Stimulated activated CD8-positive, alpha-beta memory T cell treated with anti-CD3 and anti-CD28 coated beads, Interleukin-15, amount 100 ng/mL, for 24 hours (primary cell): ENCODE measurements around the gene DLG2.
"Not testable (repeated sequence)": the region's sequence is repeated elsewhere in the genome, so short reads cannot be mapped to it uniquely, and the experiment has no call there.

Experiments
- DNase-seq: peaks from one replicate; pipeline ENCODE4 v3.0.0-alpha.2; 2020; ENCODE audit warnings: low read depth

Gene DLG2

GRCh38 chr11:85444479-85444878 lies 182.7 kb downstream of the DLG2 start:
- no peak for DNase-seq

- no peak for DNase-seq
Observed at GRCh38 chr11:85440273-85440672, 186.9 kb downstream of the DLG2 start.

GRCh38 chr11:85438328-85438727 lies 188.8 kb downstream of the DLG2 start:
- no peak for DNase-seq

- no peak for DNase-seq
Observed at GRCh38 chr11:85431319-85431718, 195.8 kb downstream of the DLG2 start.

- DNase-seq, result no peak
Observed at GRCh38 chr11:85423794-85424193, 203.3 kb downstream of the DLG2 start.

- DNase-seq, result no peak
Observed at GRCh38 chr11:85423316-85423715, 203.8 kb downstream of the DLG2 start.

GRCh38 chr11:85414175-85414574 lies 213.0 kb downstream of the DLG2 start:
- no peak for DNase-seq

GRCh38 chr11:85407648-85408047 lies 219.5 kb downstream of the DLG2 start:
- DNase-seq, result no peak

GRCh38 chr11:85406841-85407240 lies 220.3 kb downstream of the DLG2 start:
- DNase-seq, result no peak

- no peak for DNase-seq
Observed at GRCh38 chr11:85406316-85406715, 220.8 kb downstream of the DLG2 start.

- DNase-seq, result not testable (repeated sequence)
Observed at GRCh38 chr11:85395515-85396055, 231.6 kb downstream of the DLG2 start.

- no peak for DNase-seq
Observed at GRCh38 chr11:85394283-85394682, 232.9 kb downstream of the DLG2 start.

- no peak for DNase-seq
Observed at GRCh38 chr11:85391141-85391540, 236.0 kb downstream of the DLG2 start.

- no peak for DNase-seq
Observed at GRCh38 chr11:85385547-85385946, 241.6 kb downstream of the DLG2 start.

GRCh38 chr11:85385111-85385510 lies 242.0 kb downstream of the DLG2 start:
- no peak for DNase-seq

- no peak for DNase-seq
Observed at GRCh38 chr11:85379066-85379465, 248.1 kb downstream of the DLG2 start.

- DNase-seq, result no peak
Observed at GRCh38 chr11:85377901-85378300, 249.2 kb downstream of the DLG2 start.

GRCh38 chr11:85359859-85360258 lies 267.3 kb downstream of the DLG2 start:
- no peak for DNase-seq

GRCh38 chr11:85355921-85356320 lies 271.2 kb downstream of the DLG2 start:
- DNase-seq, result no peak

GRCh38 chr11:85349539-85349938 lies 277.6 kb downstream of the DLG2 start:
- DNase-seq, result not testable (repeated sequence)

- DNase-seq, result no peak
Observed at GRCh38 chr11:85348945-85349344, 278.2 kb downstream of the DLG2 start.

- no peak for DNase-seq
Observed at GRCh38 chr11:85347291-85347690, 279.9 kb downstream of the DLG2 start.

- DNase-seq, result no peak
Observed at GRCh38 chr11:85346484-85346883, 280.7 kb downstream of the DLG2 start.

- DNase-seq, result not testable (repeated sequence)
Observed at GRCh38 chr11:85340846-85341245, 286.3 kb downstream of the DLG2 start.

GRCh38 chr11:85318573-85318972 lies 308.6 kb downstream of the DLG2 start:
- no peak for DNase-seq
